Measurements from ENCODE around the gene SEPTIN1.

SEPTIN1 gene

DNA sequence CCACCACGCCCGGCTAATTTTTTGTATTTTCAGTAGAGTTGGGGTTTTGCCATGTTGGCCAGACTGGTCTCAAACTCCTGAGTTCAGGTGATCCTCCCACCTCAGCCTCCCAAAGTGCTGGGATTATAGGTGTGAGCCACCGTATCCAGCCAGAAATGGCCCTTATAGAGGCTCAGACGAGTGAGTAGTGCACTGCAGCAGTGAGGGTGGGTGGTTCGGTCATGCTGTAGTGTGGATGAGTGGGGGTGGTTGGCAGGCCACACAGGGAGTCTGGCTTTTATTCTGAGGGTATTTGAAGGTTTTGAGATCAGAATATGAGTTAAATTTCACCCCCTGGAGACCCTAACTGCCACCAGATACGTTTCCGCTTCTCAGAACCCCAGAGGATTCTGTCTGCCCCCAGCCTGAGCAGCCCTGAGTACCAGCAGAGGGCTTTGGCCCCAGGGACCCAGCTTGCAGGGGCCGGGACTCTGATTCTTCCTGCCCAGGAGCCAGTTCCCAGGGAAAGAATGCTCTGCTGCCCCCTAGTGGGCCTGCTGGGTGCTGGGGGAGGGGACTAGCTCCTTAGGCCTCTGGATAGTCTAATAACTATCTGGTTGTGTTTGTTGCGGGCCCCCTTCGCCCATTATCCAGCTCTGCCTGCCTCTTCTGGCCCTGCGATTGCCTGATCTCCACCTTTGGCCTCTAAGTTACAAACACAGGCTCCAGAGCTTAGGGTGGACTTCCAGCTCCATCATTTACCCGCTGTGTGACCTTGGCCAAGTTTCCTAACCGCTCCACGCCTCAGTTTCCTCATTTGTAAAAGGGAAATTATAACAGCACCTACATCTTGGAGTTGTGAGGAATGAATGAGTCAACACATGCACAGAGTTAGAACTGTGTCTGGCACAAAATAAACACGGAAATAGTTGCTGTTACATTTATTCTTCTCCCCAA lies 27.0 kb upstream of the SEPTIN1 start (continued):
- TF ChIP-seq ZSCAN5A (tag by site-specific recombination; IDR thresholded peaks at IDR 0.05) (no peak), ZNF214 (tag by site-specific recombination; IDR thresholded peaks at IDR 0.05; ENCODE audit: borderline replicate concordance) (no peak), HOXA7 (CRISPR knock-in tag; IDR thresholded peaks at IDR 0.05; ENCODE audit: borderline replicate concordance) (no peak), ZNF623 (tag by site-specific recombination; IDR thresholded peaks at IDR 0.05) (peak; percentile 20; the same call in 1 of the 2 replicates), ZNF785 (tag by site-specific recombination; IDR thresholded peaks at IDR 0.05) (no peak), YY2 (tag by site-specific recombination; IDR thresholded peaks at IDR 0.05) (no peak), ZBTB21 (tag by site-specific recombination; IDR thresholded peaks at IDR 0.05) (0 out of 2 replicates have a peak, but pooled peaks have one; percentile 18), ZNF555 (tag by site-specific recombination; conservative IDR thresholded peaks at IDR 0.05) (no peak), ZFP37 (tag by site-specific recombination; IDR thresholded peaks at IDR 0.05) (no peak), ZNF560 (tag by site-specific recombination; IDR thresholded peaks at IDR 0.05; ENCODE audit: borderline replicate concordance) (no peak), ZNF302 (tag by site-specific recombination; IDR thresholded peaks at IDR 0.05; ENCODE audit: low read depth) (no peak), ZNF140 (tag by site-specific recombination; IDR thresholded peaks at IDR 0.05) (no peak), ZEB2 (tag by site-specific recombination; IDR thresholded peaks at IDR 0.05) (peak; percentile 66), ZNF677 (tag by site-specific recombination; IDR thresholded peaks at IDR 0.05) (no peak), ZNF324 (tag by site-specific recombination; IDR thresholded peaks at IDR 0.05) (no peak), ZNF2 (tag by site-specific recombination; IDR thresholded peaks at IDR 0.05) (peak; percentile 48; the same call in 1 of the 2 replicates), ZNF121 (tag by site-specific recombination; IDR thresholded peaks at IDR 0.05) (no peak), SCRT2 (tag by site-specific recombination; IDR thresholded peaks at IDR 0.05) (no peak), ZNF433 (tag by site-specific recombination; IDR thresholded peaks at IDR 0.05; ENCODE audit: low read depth) (no peak), PRDM1 (tag by site-specific recombination; IDR thresholded peaks at IDR 0.05) (no peak), ZNF600 (tag by site-specific recombination; IDR thresholded peaks at IDR 0.05) (0 out of 2 replicates have a peak, but pooled peaks have one; percentile 22), ZBTB44 (tag by site-specific recombination; IDR thresholded peaks at IDR 0.05) (0 out of 2 replicates have a peak, but pooled peaks have one; percentile 18), ZNF791 (tag by site-specific recombination; IDR thresholded peaks at IDR 0.05) (no peak), ZNF510 (tag by site-specific recombination; IDR thresholded peaks at IDR 0.05; ENCODE audit: insufficient replicate concordance) (no peak), ZNF211 (tag by site-specific recombination; IDR thresholded peaks at IDR 0.05; ENCODE audit: low read depth) (no peak), SP3 (tag by site-specific recombination; IDR thresholded peaks at IDR 0.05) (peak; percentile 20; the same call in 1 of the 2 replicates), ZNF155 (tag by site-specific recombination; IDR thresholded peaks at IDR 0.05) (no peak), MZF1 (tag by site-specific recombination; IDR thresholded peaks at IDR 0.05; ENCODE audit: borderline replicate concordance) (no peak)
- TF ChIP-seq, protein P1, sequence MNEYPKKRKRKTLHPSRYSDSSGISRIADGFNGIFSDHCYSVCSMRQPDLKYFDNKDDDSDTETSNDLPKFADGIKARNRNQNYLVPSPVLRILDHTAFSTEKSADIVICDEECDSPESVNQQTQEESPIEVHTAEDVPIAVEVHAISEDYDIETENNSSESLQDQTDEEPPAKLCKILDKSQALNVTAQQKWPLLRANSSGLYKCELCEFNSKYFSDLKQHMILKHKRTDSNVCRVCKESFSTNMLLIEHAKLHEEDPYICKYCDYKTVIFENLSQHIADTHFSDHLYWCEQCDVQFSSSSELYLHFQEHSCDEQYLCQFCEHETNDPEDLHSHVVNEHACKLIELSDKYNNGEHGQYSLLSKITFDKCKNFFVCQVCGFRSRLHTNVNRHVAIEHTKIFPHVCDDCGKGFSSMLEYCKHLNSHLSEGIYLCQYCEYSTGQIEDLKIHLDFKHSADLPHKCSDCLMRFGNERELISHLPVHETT (tag by site-specific recombination; IDR thresholded peaks at IDR 0.05): peak; percentile 72
- TF ChIP-seq, protein P2, sequence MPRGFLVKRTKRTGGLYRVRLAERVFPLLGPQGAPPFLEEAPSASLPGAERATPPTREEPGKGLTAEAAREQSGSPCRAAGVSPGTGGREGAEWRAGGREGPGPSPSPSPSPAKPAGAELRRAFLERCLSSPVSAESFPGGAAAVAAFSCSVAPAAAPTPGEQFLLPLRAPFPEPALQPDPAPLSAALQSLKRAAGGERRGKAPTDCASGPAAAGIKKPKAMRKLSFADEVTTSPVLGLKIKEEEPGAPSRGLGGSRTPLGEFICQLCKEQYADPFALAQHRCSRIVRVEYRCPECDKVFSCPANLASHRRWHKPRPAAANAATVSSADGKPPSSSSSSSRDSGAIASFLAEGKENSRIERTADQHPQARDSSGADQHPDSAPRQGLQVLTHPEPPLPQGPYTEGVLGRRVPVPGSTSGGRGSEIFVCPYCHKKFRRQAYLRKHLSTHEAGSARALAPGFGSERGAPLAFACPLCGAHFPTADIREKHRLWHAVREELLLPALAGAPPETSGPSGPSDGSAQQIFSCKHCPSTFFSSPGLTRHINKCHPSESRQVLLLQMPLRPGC (tag by site-specific recombination; IDR thresholded peaks at IDR 0.05): no peak
- TF ChIP-seq, protein P3, sequence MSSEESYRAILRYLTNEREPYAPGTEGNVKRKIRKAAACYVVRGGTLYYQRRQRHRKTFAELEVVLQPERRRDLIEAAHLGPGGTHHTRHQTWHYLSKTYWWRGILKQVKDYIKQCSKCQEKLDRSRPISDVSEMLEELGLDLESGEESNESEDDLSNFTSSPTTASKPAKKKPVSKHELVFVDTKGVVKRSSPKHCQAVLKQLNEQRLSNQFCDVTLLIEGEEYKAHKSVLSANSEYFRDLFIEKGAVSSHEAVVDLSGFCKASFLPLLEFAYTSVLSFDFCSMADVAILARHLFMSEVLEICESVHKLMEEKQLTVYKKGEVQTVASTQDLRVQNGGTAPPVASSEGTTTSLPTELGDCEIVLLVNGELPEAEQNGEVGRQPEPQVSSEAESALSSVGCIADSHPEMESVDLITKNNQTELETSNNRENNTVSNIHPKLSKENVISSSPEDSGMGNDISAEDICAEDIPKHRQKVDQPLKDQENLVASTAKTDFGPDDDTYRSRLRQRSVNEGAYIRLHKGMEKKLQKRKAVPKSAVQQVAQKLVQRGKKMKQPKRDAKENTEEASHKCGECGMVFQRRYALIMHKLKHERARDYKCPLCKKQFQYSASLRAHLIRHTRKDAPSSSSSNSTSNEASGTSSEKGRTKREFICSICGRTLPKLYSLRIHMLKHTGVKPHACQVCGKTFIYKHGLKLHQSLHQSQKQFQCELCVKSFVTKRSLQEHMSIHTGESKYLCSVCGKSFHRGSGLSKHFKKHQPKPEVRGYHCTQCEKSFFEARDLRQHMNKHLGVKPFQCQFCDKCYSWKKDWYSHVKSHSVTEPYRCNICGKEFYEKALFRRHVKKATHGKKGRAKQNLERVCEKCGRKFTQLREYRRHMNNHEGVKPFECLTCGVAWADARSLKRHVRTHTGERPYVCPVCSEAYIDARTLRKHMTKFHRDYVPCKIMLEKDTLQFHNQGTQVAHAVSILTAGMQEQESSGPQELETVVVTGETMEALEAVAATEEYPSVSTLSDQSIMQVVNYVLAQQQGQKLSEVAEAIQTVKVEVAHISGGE (tag by site-specific recombination; conservative IDR thresholded peaks at IDR 0.05; ENCODE audit: low read depth): 0 out of 2 replicates have a peak, but pooled peaks have one; percentile 30

Measured in HEK293 (cell line).